ENCODE data around the gene NTHL1.

- TF ChIP-seq POLR2A (IDR thresholded peaks at IDR 0.05; ENCODE audit: low read depth, low read length) (no peak), POLR2AphosphoS5 (IDR thresholded peaks at IDR 0.05; ENCODE audit: insufficient read depth, low read depth, low read length) (no peak), CTCF (IDR thresholded peaks at IDR 0.05; ENCODE audit: extremely low read depth in 1 of 2, insufficient read depth in 1 of 2, low read depth in 1 of 2, low read length in 2 of 2) (no peak), EZH2 (IDR thresholded peaks at IDR 0.05; ENCODE audit: borderline replicate concordance, low read depth, low read length, severe bottlenecking) (no peak), MYC (IDR thresholded peaks at IDR 0.05; ENCODE audit: low read depth, low read length) (no peak), FOS (IDR thresholded peaks at IDR 0.05; ENCODE audit: borderline replicate concordance, insufficient read depth, low read length) (no peak)
- TF ChIP-seq, protein P1, sequence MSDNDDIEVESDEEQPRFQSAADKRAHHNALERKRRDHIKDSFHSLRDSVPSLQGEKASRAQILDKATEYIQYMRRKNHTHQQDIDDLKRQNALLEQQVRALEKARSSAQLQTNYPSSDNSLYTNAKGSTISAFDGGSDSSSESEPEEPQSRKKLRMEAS (IDR thresholded peaks at IDR 0.05; ENCODE audit: insufficient read depth, insufficient read length) = no peak
Measured at GRCh38 chr16:2060346-2060745, 12.7 kb upstream of the NTHL1 start.

All from endothelial cell of umbilical vein (primary cell).